Suprapubic skin (tissue), 3 donors: ENCODE measurements around the gene MCTP1.

Experiments
- EP300 ChIP-seq: sonication (generic); formaldehyde crosslinking; IDR thresholded peaks from one replicate; pipeline ENCODE4 v1.6.1; 2017; ENCODE audit warnings: antibody characterized with exemption
- POLR2A ChIP-seq, 2 donors: fragments of 450-650 bp; IDR thresholded peaks; one replicate each; pipeline ENCODE4 v1.6.1; 2017; ENCODE audit warnings: antibody characterized with exemption in 2 of 2, mild to moderate bottlenecking in 2 of 2, moderate library complexity in 2 of 2
- TF ChIP-seq, protein P1 (sequence below), 2 donors: fragments of 200-600 bp in 1 of 2; fragments of 450-650 bp in 1 of 2; sonication (generic) in 1 of 2; IDR thresholded peaks; one replicate each; pipeline ENCODE4 v1.5.1; 2016 to 2019; ENCODE audit warnings: antibody characterized with exemption in 2 of 2, mild to moderate bottlenecking in 1 of 2, moderate library complexity in 1 of 2

GRCh38 chr5:95280401-95281095, 4.3 kb downstream of the MCTP1 start:
- TF ChIP-seq, protein P1, sequence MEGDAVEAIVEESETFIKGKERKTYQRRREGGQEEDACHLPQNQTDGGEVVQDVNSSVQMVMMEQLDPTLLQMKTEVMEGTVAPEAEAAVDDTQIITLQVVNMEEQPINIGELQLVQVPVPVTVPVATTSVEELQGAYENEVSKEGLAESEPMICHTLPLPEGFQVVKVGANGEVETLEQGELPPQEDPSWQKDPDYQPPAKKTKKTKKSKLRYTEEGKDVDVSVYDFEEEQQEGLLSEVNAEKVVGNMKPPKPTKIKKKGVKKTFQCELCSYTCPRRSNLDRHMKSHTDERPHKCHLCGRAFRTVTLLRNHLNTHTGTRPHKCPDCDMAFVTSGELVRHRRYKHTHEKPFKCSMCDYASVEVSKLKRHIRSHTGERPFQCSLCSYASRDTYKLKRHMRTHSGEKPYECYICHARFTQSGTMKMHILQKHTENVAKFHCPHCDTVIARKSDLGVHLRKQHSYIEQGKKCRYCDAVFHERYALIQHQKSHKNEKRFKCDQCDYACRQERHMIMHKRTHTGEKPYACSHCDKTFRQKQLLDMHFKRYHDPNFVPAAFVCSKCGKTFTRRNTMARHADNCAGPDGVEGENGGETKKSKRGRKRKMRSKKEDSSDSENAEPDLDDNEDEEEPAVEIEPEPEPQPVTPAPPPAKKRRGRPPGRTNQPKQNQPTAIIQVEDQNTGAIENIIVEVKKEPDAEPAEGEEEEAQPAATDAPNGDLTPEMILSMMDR (IDR thresholded peaks at IDR 0.05): no peak
- no peak for TF ChIP-seq POLR2A (IDR thresholded peaks at IDR 0.05)
- no peak for TF ChIP-seq EP300
